DND-41 (cell line): ENCODE data around the gene TMEM250.

Experiments used
- EZH2 ChIP-seq: IDR thresholded peaks from 3 replicates; pipeline ENCODE4 v1.6.1; 2012; ENCODE audit warnings: borderline replicate concordance, low read depth, mild to moderate bottlenecking, moderate library complexity, low read length, inconsistent platforms; ENCODE audit not compliant: severe bottlenecking
- TF ChIP-seq, protein P1 (sequence below): IDR thresholded peaks from 2 replicates; pipeline ENCODE4 v1.5.1; 2012; ENCODE audit warnings: borderline replicate concordance, low read length, moderate library complexity, mild to moderate bottlenecking; ENCODE audit not compliant: poor library complexity, severe bottlenecking; ENCODE audit errors: extremely low read depth

DNA sequence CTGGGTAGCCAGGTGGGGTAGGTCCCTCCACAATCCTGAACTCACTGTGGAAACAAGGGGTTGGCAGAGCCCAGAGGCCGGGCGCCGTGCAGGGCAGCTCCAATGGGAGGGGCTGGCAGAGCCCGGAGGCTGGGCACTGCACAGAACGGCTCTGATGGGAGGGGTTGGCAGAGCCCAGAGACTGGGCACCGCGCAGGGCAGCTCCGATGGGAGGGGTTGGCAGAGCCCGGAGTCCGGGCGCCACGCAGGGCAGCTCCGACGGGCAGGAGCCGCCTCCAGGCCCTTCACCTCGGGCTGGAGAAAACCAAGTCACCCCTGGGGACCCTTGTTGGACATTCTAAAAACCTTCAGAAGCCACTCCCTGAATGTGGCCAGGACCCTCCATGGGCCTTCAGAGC lies 32.9 kb downstream of the TMEM250 start:
- TF ChIP-seq, protein P1, sequence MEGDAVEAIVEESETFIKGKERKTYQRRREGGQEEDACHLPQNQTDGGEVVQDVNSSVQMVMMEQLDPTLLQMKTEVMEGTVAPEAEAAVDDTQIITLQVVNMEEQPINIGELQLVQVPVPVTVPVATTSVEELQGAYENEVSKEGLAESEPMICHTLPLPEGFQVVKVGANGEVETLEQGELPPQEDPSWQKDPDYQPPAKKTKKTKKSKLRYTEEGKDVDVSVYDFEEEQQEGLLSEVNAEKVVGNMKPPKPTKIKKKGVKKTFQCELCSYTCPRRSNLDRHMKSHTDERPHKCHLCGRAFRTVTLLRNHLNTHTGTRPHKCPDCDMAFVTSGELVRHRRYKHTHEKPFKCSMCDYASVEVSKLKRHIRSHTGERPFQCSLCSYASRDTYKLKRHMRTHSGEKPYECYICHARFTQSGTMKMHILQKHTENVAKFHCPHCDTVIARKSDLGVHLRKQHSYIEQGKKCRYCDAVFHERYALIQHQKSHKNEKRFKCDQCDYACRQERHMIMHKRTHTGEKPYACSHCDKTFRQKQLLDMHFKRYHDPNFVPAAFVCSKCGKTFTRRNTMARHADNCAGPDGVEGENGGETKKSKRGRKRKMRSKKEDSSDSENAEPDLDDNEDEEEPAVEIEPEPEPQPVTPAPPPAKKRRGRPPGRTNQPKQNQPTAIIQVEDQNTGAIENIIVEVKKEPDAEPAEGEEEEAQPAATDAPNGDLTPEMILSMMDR = no peak
- no peak for TF ChIP-seq EZH2
